Tibial artery (tissue), 4 donors: ENCODE data around the gene RNF121.

Source experiments
- DNase-seq, 2 donors: peaks; one replicate each; pipeline ENCODE4 v3.0.0-alpha.2; 2019
- H3K27ac ChIP-seq, 2 donors: fragments of 200-600 bp; sonication (generic) in 1 of 2; 1 replicate in 1 of 2; 2 replicates in 1 of 2; pipeline ENCODE4 v1.5.1; 2018 to 2019; ENCODE audit warnings: mild to moderate bottlenecking in 1 of 2
- H3K27me3 ChIP-seq, 2 donors: fragments of 200-600 bp; sonication (generic) in 1 of 2; one replicate each; pipeline versions ENCODE4 v1.5.1 to v1.6.0; 2016 to 2019
- H3K36me3 ChIP-seq, 3 donors: fragments of 200-600 bp; sonication (generic) in 2 of 3; one replicate each; pipeline ENCODE4 v1.5.1; 2016 to 2019; ENCODE audit warnings: mild to moderate bottlenecking in 2 of 3
- H3K4me1 ChIP-seq, 4 donors: fragments of 200-600 bp; sonication (generic) in 2 of 4; 1 replicate in 3 of 4; 2 replicates in 1 of 4; pipeline ENCODE4 v1.5.1; 2016 to 2019
- H3K4me3 ChIP-seq, 2 donors: fragments of 200-600 bp; sonication (generic) in 1 of 2; 1 replicate in 1 of 2; 2 replicates in 1 of 2; pipeline ENCODE4 v1.5.1; 2018 to 2019; ENCODE audit warnings: mild to moderate bottlenecking in 2 of 2
- H3K9me3 ChIP-seq, 3 donors: fragments of 200-600 bp; sonication (generic) in 1 of 3; one replicate each; pipeline ENCODE4 v1.5.1; 2016 to 2019
- CTCF ChIP-seq, 2 experiments: fragments of 200-600 bp in 1 of 2; fragments of 450-650 bp in 1 of 2; IDR thresholded peaks; one replicate each; pipeline ENCODE4 v1.5.1; 2017 to 2019; ENCODE audit warnings: antibody characterized with exemption in 2 of 2, mild to moderate bottlenecking in 1 of 2, moderate library complexity in 1 of 2
- intact Hi-C: fragments of 100-400 bp; cut with DNase I; formaldehyde crosslinking; loops from one replicate; pipeline ENCODE4 v1.15.0; 2023; ENCODE audit warnings: low total_unique reads

RNF121 gene

GRCh38 chr11:71963468-71963867 is 34.6 kb downstream of the RNF121 start:
- H3K4me1 ChIP-seq, result peaks cover 0 to 16% (median 2%) of the 10 kb centered on the region in 4 donors
- H3K27ac ChIP-seq, result peak overlapping the region in 1 of 2 donors; percentile 5
- DNase-seq, result no peak
- peaks cover 17 to 57% (median 41%) of the 10 kb centered on the region in 3 donors for H3K36me3 ChIP-seq
- no peak for TF ChIP-seq CTCF (IDR thresholded peaks at IDR 0.05)
- H3K9me3 ChIP-seq, result no peaks in the 10 kb centered on the region
- intact Hi-C loops, result no loop called here
- H3K4me3 ChIP-seq, result no peak overlapping the region
- H3K27me3 ChIP-seq, result no peaks in the 10 kb centered on the region

- intact Hi-C loops, result no loop called here
- no peak for TF ChIP-seq CTCF (IDR thresholded peaks at IDR 0.05)
- Histone ChIP-seq H3K4me3 (no peak overlapping the region), H3K36me3 (peaks cover 18 to 59% (median 43%) of the 10 kb centered on the region in 3 donors), H3K27me3 (no peaks in the 10 kb centered on the region), H3K27ac (no peak overlapping the region), H3K4me1 (peaks cover 0 to 15% (median 2%) of the 10 kb centered on the region in 4 donors), H3K9me3 (no peaks in the 10 kb centered on the region)
- no peak for DNase-seq
Measured at GRCh38 chr11:71964641-71965040, 35.8 kb downstream of the RNF121 start.

GRCh38 chr11:71971680-71972079 is 42.8 kb downstream of the RNF121 start:
- Histone ChIP-seq H3K27me3 (no peaks in the 10 kb centered on the region), H3K36me3 (peaks cover 12 to 37% (median 20%) of the 10 kb centered on the region in 3 donors), H3K4me1 (no peaks in the 10 kb centered on the region), H3K4me3 (no peak overlapping the region), H3K27ac (no peak overlapping the region), H3K9me3 (no peaks in the 10 kb centered on the region)
- no peak for DNase-seq
- TF ChIP-seq CTCF (IDR thresholded peaks at IDR 0.05), result no peak
- intact Hi-C loops, result no loop called here

- TF ChIP-seq CTCF (IDR thresholded peaks at IDR 0.05), result no peak
- Histone ChIP-seq H3K4me1 (no peaks in the 10 kb centered on the region), H3K27me3 (no peaks in the 10 kb centered on the region), H3K4me3 (no peak overlapping the region), H3K9me3 (no peaks in the 10 kb centered on the region), H3K27ac (no peak overlapping the region), H3K36me3 (peaks cover 0 to 25% (median 0%) of the 10 kb centered on the region in 3 donors)
- no peak for DNase-seq
- intact Hi-C loops, result no loop called here
Measured at GRCh38 chr11:71976551-71976950, 47.7 kb downstream of the RNF121 start.

GRCh38 chr11:71977090-71977489 is 48.2 kb downstream of the RNF121 start:
- Histone ChIP-seq H3K4me3 (no peak overlapping the region), H3K36me3 (peaks cover 0 to 25% (median 0%) of the 10 kb centered on the region in 3 donors), H3K9me3 (no peaks in the 10 kb centered on the region), H3K27me3 (no peaks in the 10 kb centered on the region), H3K4me1 (no peaks in the 10 kb centered on the region), H3K27ac (no peak overlapping the region)
- no peak for TF ChIP-seq CTCF (IDR thresholded peaks at IDR 0.05)
- intact Hi-C loops, result no loop called here
- no peak for DNase-seq
